GM18499 (cell line): ENCODE measurements around the gene CACNA1I.

Experiments used
- ATAC-seq: cut with Tn5 transposase; IDR thresholded peaks from one replicate; pipeline ENCODE4 v1.9.1; 2021; ENCODE audit warnings: moderate number of reproducible peaks; ENCODE audit not compliant: insufficient read depth, unreplicated experiment

Gene CACNA1I

DNA sequence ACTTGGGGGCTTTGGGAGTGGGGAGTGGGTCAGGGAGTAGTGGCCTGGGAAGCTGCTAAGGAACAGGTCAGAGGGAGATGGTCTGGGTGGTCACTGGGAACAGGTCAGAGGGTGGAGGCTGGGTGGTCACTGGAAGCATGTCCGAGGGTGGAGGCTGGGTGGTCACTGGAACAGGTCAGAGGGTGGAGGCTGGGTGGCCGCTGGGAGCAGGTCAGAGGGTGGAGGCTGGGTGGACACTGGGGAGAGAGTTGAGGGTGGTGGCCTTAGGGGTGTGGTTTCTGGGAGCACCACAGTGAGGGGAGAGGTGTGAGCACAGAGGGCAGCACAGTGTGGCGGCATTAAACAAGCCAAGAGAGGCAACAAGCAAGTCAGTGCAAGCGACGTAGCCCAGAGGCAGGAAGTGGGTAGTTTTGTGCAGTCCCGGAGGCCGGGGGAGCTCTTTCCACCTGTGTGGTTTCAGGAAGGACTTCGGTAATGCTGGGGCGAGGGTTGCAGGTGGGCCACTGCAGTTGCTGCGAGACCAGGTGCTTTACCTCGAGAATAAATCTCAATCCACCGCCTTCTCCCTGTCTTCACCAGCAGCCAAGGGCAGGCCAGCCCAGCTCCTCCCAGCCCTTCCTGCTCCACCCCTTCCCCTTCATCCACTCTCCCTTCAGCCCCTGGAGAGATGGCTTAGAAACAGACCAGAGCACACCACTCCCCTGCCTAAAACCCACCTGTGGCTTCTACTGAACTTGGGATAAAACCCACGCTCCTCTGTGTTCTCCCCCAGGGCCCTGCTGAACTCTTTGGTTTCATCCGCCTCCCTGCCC is 3.2 kb upstream of the CACNA1I start:
- ATAC-seq, result no peak

DNA sequence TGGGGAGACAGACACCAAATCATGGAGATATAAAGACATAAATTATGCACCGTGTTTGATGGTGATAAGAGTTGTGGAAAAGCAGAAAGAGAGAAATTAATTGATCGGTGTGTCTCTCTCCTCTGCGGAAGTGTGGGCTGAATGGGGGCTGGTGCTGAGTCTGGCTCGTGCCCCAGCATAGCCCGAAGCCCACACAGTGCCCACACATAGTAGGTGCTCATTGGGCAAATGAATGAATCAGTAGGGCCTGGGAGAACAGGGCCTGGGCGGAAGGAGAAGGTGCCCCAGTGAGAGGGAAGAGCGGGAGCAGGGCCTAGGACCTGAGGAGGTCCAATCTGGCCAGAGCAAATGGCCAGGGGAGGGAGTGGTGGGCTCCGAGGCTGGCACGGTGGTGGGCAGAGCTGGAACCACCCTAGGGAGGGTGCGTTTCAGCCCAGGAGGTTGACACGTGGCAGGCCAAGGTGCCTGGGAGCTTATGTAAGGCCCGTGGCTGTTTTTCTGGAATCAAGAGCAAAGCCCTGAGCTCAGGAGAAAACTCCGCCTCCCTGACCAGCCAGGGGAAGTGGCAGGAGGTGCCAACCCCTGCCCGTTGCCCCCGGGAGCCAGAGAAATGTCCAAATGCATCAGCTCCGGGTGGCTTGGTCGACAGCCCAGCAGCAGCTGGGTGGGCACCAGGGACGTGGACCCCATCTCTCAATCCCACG is 2.1 kb upstream of the CACNA1I start:
- ATAC-seq, result no peak

DNA sequence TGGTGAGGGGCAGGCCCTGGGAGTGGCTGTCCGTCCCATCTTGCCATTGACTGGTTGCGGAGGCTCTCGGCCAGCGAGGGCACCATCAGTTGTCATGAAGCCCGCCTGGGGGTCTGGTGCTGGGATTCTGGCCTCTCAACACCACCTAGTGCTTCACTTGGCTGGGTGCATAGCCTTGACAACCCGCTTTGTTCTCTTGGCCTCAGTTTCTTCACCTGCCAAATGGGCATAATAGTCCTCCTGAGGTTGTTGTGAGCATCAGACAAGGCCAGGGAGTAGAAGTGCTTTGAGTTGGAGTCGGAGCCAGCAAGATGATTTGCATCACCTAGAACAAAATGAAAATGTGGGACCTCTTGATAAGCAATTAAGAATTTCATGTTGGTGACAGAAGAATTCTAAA is 1.5 kb upstream of the CACNA1I start:
- ATAC-seq, result no peak

DNA sequence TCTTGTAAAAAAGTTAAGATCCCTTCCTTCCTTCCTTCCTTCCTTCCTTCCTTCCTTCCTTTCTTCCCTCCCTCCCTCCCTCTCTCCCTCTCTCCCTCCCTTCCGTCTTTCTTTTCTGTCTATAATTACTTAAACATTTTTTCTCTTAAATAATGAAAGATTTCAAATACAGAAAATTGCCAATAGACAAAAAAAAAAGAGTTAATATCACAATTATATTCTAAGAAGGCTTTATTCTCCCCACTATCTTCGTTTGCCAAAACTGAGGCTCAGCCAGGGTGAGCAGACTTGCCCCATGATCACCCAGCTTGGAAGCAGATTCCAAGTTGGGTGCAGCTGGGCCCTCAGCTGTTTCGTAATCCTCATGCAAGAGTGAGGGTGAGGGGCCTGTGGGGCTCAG is 327 bp upstream of the CACNA1I start:
- ATAC-seq, result no peak

DNA sequence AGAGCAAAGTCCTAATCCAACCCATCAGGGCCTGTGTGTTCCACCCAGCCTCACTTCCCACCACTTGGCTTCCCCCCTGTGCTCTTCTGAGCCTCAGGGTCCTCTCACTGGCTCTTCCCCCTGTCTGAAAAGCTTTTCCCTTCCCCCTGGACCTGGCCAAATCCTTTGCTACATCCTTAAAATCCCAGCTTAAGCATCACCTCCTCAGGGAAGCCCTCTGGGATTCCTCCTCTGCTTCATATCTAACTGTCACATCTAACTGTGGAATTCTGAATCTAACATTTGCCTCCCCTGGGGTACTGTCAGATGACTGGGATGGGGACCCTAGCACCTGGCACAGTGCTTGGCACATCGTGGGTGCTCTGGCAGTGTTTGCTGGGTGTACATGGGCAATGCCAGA is 985 bp downstream of the CACNA1I start:
- ATAC-seq, result no peak

DNA sequence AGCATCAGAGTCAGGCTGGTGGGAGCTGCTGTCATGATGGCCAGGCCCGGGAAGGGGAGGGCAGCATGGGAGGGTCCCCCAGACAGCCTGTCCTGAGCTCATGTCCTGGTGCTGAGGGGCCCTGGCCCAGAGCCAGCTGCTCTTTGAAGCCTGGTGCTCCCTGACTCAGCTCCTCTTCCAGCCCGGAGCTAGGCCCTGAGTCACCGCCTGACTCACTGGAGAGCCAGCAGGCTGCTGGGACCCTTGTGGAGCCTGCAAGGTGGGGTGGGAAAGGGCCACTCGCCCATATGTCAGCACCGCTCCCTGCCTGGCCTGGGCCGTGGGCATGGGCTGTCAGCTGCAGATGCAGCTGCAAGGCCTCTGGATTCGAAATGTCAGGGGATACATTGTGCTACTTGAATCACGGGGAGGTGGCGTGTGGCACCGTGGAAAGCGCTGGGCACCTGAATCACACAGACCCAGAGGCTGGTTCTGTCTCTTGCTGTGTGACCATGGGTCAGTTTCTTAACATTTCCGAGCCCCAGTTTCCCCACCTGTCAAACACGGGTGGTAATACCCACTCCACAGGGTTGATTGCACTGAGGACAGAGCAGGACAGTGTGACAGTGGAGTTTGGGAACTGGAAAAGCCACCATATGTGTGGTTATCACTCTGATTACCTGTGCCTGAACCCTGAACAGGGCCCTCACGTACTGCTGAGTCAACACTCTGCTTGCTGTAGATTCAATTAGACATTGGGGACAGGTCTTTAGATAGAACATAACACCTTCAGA is 4.4 kb downstream of the CACNA1I start:
- no peak for ATAC-seq

DNA sequence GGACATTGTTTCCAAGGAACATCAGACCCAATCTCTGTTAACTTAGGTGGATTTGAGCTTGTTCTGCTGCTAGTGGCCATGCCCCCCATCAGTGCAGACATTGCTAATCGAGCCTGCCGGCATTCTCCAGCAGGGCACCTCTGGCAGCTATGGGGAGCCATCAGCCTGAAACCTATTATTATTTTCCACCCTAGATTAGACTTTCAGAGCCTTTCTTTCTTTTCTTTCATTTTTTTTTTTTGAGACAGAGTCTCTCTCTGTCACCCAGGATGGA is 4.9 kb downstream of the CACNA1I start:
- no peak for ATAC-seq

DNA sequence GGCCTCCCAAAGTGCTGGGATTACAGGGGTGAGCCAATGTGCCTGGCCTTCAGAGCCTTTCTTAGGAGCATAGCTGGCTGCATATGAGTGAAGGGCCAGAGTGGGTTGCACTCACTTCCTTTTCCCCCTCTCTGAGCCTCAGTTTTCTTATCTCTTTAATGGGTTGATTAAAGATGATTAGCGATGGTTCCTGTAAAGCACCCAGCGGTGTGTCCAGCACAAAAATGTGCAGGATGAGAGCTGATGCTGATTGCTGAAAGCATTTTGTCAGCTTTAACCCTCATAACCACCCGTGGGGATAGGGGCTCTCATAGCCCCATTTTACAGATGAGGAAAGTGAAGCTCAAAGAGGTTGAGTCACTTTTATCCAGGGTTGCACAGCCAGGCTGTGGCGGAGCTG is 5.5 kb downstream of the CACNA1I start:
- no peak for ATAC-seq

DNA sequence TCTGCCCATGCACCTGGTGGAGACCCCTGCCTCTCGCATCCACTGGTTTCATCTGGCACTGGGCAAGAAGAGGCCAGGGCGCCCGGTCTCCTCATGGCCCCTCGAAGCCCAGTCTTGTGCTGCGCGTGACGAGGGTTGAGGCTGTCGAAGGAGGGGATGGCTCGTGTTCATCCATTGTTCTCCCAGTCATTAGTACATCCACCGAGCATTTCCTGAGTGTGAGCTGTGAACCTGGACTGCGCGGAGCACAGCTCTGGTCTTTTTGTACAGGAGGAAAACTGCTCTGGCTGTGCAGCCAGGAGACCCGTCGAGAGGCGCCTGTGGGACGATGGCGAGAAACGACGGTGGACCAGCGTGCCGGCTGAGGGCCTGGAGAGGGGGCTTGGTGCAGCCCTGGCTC is 6.8 kb downstream of the CACNA1I start:
- no peak for ATAC-seq

DNA sequence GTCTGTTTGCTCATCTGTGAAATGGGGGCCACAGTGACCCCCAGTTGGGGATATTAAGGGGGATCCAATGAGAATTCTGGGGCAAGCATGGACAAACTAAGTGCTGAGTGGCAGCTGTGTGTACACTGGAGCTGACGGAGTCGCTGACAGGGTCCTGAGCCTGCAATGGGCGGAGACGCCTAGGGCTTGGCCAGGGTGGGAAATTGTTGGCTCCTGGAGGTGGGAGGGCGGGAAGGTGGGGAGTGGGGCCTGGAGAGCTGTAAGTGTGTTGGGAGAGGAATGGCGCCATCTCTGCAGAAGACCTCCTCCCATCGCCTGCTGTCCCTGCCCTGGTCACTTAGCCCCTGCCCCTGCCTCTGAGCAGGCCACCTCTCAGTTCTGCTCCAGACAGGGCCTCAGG is 7.3 kb downstream of the CACNA1I start:
- ATAC-seq, result no peak

DNA sequence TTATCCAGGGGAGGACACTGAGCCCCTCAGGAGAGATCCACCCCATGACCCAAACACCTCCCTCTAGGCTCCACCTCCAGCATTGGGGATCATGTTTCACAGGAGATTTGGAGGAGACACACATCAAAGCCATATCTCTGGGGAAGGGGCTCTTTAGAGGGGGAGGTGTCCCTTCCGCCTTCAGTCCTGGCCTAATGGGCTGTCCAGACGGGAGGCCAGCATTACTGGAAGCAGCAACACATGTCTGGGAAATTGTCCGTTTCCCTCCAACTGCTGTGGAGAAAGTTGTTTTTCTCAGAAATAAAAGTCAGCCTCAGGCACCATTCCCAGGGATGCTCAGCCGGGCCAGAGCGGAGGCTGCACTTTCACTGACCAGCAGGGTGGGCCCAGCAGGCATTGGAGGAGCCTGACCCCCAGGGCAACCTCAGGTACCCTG is 9.5 kb downstream of the CACNA1I start:
- ATAC-seq, result no peak

DNA sequence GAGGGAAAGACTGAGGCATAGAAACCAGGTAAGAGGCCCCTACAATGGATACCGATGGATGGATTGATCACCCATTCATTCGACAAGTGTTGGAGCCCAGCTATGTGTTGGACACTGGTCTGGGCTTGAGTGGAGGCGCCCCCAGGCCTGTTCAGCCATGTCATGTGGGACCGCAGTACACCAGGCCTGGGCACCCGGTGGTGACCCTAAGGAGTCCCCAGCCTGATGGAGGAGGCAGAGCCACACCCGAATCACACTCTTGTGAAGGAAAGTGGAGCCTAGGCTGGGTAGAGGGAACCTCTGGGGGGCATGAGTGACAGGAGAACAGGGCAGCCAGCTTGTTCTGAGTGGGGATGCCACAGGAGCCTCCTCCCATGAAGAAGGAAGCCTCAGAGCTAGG is 10.2 kb downstream of the CACNA1I start:
- ATAC-seq, result no peak

DNA sequence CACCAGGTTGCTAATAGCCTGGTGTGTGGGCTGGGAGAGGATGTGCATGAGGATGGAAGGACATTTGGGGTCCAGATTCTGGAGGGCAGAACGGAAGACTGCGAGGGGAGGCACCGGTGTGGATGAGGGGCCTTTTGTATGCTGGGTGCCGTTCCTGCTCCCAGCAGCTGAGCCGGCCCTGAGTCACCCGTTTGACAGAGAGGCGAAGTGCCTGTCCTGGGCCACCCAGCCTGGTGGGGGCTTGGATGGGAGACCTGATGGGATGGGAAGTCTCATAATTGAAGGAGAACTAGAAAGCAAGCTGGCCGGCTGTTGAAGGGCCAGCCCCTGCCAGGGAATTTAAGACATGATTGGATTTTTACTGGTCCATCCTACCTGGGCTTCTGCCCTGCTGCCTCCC is 10.8 kb downstream of the CACNA1I start:
- no peak for ATAC-seq

DNA sequence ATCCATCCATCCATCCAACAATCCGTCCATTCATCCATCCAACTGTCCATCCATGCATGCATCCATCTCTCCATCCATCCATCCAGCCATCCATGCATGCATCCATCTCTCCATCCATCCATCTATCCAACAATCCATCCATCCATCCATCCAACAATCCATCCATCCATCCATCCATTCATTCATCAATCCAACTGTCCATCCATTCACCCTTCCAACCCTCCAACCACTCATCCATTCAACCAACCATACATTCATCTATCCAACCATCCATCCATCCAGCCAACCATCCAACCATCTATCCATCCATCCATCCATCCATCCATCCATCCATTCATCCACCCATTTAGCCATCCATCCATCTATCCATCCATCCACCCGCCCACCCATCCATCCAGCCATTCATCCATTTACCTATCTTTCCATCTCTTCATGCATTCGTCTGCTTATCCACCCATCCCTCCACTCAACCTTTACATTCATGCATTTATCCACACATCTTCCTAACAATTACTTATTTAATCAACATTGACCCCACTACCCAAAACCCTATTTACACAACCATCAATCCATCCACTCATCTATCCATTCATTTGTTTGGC is 12.6 kb downstream of the CACNA1I start:
- no peak for ATAC-seq

DNA sequence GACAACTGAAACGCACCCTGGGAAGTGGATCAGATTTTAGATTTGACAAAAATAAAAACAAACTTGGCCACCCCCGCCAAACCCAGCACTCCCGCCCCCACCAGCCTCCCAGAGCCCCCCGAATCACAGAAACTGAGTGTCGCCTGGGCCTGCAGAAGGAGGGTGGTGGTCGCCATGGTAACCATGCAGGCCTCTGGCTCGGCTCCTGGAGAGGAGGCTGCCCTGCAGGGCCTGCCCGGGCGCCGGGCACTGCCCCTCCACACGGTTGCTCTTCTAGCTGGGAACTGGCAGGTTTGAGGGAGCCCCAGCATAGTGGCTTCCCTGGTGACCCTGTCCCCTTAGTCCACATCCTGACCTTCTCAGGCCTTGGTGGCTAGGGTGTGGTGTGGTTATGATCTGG is 19.3 kb downstream of the CACNA1I start:
- no peak for ATAC-seq

DNA sequence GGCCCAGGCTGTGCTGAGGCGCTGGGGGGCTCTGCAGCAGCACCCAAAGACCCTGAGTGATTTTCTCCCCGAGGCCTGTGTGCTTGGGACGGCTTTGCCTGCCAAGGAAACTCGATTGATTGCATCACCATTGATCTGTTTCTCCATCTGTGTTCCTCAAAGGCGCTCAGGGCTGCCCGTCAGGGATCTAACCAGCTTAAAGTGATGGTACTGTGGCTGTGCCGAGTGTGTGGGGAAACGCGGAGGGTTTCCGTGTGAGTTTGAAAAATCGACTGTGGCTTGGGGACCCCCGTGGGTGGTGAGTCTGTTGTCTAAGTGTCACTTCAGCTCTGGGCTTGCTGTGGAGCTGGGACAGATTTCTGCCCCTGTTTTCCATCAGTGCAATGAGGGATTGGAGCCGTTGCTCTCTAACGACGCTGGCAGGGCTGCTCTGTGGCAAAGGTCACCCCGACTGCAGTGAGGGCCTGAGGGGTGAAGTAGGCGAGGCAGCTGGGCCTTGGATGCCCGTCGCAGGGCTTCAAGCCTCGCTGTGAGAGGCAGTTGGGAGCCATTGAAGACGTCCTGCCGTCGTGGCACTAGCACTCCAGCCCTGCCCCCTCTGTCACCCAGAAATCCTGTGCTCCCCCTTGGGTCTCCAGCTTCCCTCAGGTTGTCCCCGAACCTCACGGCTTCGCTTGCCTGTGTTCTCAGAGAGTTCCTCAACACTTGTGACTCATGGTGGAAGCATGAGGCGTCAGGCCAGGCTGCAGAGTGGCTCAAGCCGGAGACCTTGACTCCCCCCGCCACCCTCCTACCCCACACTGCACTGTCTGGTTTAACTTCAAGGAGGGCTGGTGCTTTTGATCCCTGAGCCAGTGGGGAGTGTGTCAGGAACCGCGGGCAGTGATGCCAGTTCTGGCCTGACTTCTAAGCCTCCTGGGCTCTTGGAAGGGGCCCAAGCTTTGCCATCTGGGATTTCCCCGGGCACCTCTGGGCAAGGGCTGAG is 21.8 kb downstream of the CACNA1I start:
- no peak for ATAC-seq

DNA sequence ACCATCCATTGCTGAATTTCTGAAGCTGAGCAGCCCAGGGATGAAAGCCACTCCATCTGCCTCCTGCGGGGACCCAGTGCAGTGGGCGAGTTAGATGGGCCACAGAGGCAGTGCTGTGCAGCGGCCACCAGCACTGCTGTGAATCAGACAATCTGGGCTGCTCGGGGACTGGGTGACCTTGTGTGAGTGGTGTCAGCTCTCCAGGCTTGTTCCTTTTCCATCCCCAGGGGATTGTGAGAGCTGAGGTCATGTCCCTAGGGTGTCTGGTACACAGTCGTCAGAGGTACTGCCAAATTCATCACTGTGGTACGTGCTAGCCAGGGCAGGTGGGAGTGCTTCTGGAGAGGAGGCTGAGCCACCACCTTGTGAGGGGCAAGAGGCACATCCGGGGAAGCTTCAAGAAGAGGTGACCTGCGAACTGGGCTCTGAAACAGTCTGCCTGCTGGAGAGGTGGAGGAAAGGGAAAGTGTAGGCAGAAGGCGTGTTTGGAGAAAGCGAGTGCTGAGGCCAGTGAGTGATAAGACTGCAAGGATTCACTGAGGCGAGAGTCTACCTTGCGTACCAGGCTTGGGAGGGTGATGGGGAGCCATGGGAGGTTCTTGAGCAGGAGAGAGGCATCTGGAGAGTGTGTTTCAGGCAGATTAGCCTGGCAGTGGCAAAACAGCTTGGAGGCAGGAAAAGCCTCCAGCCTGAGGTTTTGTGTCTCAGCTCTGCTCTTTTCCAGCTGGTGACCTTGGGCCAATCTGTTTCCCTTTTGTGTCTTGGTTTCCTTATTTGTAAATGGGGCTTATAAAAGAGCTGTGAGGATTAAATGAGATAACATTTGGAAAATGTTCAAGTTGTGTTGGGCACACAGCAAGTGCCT is 22.7 kb downstream of the CACNA1I start:
- ATAC-seq, result no peak

DNA sequence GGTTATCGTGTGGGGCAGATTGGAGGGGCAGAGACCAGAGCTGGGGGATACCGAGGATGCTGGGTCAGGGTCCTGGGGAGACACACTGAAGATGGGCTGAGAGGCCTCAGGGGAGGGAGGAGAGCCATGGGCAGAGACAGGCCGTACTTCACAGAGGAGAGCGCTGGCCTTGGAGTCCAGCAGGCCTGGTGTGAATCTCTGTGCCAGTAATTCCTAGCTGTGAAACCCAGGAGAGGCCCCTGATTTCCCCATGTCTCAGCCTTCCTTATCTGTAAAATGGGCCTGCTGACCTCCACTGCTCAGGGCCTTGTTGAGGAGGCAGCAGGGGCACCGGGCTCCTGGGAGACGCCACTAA is 23.4 kb downstream of the CACNA1I start:
- ATAC-seq, result no peak

DNA sequence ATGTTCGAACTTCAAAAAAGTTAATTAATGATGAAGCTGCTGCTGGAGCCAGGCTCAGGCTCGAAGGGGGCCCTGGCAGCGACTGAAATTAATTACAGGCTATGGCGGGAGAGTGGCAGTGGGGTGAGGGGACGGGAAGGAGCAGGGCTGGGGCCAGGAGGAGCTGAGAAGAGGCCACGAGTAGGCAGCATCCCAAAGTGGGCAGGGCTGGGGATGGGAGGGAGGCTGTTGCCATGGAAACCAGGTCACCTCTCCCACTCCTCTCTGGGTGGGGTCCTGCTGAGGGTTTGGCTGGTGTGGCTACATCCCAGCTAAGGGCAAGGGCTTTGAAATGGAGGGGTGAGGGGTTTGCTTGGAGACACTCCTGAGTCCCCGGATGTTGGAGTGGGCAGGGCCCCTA is 23.9 kb downstream of the CACNA1I start:
- ATAC-seq, result no peak
